NCI-H1930 (cell line): ENCODE data around the gene ZFHX3.

Experiments
- DNase-seq, 2 experiments: peaks; one replicate each; lab custom pipeline; 2025; lab: John Stamatoyannopoulos, UW

The ZFHX3 gene

DNA sequence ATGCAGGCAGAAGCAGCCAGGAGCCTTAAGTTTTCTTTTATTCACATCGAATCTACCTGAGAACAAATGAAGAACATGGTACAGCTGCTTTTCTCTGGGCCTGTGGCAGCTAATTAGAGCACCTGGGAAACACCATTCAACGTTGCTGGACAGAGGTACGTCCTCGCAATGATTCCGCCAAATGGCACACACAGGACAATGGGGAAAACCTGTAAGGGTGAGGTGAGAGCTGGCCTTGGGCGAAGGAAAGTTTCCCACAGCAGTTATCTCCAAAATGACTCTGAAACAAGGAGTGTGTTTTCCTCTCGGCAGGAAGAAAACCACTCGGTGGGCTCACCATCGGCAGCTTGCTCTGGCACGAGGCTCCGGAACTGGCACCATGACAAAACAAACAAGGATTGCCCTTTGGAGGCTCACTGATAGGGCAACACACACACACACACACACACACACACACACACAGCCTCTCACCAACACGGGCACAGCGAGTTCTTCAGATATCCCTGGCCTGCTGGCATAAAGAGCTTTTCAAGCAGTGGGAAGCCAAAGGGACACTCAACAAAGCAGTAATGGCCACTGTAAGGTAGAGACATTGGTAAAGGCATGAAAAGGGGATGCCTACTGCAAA lies 73.7 kb downstream of the ZFHX3 start:
- no peak for DNase-seq

DNA sequence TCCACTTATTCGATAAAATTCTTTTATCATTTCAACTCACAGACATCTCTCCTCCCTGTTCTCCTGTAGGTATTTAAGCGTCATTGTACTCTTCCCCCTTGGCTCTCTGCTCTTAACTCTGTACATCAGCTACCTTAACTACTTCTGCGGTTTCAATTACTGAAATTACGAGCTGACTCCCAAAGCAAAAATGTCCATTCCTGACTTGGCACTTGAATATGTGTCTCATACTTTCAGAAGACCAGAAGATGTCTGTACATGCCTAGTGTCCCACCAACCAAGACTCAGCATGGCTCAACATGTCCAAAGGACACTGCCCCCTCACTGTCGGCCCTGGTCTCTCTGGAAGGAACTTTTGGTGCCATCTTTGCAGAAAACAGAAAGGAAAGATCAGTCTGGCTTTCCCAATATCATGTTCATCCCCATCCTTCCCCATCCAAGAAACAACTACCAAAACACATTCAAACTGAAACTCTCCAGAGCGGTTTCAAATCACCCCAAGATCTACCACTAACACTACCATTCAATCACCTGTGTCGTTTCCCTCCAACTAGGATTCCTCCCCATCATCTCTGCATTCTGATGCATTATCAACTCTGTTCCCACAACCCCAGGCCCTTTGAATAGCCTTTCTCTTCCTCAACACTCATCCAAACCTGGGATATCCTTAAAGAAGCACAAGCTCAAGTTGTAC lies 74.9 kb downstream of the ZFHX3 start:
- DNase-seq, result no peak

DNA sequence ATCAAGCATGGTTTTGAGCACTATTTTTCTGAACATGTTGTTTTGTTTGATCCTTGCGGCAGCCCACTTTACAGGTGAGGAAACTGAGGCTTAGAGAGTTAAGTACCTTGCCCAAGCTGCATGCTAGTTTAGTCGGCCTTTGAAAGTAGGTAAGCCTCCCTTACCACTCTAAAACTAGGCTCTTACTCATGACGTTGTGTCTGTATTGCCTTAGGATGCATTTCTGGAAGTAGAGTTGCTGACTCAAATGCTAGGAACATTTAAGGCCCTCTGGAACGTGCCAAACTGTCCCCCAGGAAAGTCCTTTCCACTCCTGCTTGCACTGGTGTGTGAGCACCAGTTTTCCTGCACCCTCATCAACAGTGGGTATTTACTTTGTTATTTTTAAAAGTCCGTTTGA lies 76.6 kb downstream of the ZFHX3 start:
- no peak for DNase-seq

DNA sequence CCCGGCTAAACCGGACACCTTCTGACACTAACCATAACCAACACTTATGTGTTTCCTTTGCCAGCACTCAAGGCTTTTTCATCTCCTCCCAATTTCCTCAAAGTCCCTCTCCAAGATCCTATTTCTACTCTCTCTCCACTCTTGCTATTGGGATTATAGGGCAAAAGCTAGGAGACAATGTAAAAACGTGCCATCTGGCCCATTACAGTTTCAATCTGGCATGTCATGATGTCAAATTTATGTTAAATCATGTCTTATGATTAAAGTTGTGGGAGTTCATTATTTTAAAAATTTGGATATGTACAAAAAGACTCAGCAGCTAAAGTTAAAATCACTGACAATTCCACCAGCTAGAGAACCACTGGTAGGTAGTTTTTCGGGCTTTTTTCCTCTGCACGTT lies 77.3 kb downstream of the ZFHX3 start:
- no peak for DNase-seq

DNA sequence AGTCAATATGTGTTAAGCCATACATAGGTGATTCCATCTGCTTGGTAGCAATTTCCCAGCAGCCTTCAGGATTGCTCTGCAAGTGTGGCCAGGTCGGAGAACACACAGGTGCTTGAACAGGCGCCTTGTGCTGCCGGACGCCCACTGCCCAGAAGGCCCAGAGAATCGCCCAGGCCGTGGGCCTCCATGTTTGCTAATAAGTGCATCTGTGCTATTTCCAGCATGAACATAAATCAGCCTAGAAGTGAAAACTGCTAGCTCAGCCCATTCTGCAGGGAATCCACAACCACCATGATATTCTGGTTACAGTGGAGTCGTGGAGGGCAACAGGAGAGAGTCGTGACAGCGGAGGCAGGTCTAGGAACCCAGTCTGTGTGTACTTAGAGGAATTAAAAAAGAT lies 78.1 kb downstream of the ZFHX3 start:
- DNase-seq, result no peak

DNA sequence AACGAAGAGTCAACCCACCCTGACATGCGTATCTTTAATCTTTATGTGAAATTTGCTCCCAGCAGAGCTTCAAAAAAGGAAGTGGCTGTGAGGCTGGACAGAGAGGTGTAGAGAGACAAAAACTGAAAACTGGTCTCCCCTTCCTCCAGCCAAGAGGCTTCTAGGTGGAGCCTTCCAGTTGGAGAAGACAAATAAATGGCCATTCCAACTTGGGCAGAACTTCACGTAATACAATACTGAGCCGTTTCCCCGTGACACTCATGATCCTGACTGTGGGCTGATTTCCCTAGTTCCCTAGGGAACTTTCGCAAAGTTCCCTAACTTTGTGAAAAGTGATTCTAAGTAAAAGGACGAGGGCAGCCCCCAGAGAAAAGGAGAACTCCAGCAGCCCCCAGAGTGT lies 78.8 kb downstream of the ZFHX3 start:
- DNase-seq, result no peak

DNA sequence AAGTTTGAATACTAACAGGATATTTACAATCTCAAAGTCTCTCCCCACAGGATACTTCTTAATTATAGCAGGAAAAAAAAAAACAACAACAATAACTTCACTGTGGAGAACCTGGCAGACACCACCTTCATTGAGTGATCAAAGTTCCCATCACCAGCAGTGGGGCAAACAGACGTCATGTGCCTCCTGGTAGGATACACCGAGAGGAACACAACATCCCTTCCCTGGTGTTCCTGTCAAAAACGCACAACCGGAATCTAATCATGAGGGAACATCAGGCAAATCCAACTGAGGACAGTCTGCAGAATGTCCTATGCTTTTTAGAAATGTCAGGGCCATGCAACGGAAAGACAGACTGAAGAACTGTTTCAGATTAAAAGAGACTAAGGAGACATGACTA lies 80.0 kb downstream of the ZFHX3 start:
- no peak for DNase-seq

DNA sequence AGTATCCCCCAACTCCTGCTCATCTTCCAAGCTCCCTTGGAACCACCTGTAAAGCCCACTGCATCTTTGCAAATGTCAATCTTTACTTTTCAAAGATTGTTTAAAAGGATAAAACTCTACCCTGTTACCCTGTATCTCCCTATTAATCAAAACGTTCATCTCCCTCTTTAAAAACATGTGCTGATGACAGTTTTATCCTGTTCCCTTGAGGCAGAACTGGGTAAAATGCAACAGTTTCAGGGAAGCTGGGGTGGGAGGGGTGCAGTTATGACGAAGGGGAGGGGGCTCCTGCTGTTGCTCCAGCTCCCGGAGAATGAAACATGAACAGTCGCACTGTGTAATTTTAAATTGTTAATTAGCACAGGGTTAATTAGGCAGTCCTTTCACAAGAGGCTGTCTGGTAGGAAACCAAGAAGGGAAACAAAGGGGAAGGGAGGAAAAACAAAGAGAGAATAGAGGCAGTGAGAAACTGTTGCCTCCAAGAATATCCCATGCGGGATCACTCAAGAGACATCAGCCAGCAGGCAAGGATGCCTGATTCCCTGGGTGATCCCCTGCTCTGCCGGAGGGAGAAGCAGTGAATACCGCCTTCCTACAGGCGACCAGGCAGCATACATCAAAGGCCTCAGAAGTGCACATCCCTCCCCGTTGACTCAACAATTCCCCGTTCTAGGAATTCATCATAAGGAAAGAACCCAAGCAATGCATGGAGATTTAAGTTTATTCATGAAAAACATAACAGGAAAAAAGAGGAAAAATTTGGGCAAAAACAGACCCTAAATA lies 84.2 kb downstream of the ZFHX3 start:
- no peak for DNase-seq

DNA sequence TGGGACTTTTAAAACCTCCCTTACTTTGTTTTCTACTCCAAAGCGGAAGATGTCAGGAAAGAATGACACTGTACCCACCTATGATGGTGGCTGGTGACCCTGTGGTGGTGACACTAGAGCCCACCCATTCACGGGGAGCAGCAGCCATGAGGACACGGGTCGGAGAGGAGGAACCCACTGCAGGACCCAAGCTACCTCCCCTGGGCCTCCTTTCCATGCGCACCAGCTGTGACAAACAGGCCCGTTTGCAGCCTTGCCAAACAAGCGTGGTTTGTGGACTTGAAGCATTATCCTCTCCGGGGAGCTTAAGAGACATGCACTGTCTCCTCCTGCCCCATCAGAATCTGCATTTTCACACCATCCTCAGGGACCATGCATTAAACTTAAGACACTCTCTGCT lies 85.6 kb downstream of the ZFHX3 start:
- DNase-seq, result no peak

DNA sequence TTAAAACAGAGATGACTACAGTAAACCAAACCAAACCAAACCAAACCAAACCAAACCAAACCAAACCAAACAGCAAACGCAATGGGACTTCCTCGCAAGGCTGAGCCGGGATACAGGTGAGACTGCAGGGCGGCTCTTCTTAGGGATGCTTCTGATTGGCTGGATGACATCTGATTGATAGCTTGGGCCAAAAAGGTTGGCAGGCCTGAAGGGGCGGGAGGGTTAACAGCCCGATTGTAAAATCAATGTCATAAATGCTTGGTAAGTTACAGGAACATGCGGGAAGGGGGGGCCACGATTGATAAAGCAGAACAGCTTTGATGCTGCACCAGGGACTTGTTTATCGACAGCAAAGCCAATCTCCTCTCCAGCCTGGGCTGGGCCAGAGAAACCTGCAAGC lies 86.1 kb downstream of the ZFHX3 start:
- no peak for DNase-seq

DNA sequence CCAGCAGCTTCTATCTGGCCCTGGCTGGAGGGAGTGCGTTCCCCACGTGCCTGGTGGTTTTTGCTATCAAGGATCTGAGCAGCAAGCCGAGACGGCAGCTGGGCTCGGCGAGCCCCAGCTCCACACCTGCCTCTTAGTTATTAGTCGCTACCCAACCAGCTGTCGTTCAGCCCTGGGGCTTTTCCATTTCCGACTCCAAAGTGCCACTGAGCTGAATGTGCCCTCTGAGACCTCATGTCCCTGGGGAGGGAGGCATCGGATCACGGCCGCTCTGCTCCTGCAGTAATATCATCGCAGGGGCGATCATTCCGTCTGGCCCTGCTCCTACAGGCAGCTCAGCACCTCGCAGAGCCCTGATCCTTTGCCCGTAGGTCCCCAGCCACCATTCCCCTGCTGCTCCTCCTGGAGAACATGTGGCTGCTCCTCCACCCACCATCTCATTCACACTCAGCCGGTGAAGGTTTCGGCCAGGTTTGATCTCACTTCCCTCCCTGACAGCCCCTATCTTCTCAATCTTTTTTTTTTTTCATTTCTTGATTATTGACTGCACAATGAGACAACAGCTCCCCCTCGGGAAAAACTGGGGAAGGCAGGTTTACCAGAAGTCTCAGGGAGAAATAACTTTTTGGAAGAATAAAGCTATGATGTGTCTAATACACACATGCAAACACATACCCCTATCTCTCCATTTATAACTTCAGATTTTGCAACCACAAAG lies 86.7 kb downstream of the ZFHX3 start:
- DNase-seq, result no peak

DNA sequence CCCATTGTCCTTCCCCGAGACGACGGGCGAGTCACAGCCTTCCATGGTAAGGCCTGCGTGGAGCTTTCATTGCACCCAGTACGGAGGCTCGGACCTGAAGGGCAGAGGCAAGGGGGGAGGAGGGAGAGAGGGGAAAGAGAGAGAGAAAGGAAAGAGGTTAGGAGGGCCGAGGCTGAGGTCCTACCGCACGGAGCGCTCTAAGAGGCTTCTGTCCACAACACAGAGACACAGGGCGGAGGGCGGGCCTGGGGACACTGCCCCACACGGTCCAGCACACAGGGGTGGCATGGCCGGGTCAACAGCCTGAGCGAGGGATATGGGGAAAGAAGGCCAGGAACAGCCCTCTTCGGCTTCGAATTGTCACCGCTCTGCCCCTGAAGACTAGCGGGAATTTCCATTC lies 87.8 kb downstream of the ZFHX3 start:
- DNase-seq, result no peak

DNA sequence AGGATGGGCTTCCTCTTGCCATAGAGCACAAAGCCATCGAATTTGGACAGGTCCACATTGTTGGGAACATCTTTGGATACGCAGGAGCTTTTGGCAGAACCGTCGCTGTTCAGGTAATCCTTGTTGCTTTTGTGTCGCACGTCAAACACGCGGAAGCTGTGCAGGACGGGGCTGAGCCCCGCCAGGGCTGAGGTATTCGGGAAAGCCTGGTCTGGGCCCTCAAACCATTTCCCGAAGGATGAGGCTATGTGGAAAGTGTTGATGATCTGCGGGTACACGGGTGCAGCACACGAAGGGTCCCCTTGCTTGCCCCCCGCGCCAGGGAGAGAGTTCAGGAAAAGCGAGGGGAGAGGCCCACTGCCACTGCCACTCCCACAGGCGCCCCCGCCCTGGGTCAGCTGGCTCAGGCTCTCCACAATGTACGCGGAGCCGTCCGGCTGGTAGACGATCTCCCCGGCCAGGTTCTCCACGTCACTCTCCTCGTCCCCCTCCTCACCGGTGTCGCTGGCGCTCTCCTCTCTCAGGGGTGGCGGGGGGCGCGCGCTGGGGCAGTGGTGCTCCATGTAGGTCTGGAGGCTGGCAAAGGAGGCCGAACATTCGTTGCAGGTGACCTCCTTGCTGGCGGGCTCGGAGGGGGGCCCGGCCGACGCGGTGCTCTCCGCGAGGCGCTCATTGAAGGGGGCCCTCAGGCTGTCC lies 88.5 kb downstream of the ZFHX3 start:
- DNase-seq, result no peak

DNA sequence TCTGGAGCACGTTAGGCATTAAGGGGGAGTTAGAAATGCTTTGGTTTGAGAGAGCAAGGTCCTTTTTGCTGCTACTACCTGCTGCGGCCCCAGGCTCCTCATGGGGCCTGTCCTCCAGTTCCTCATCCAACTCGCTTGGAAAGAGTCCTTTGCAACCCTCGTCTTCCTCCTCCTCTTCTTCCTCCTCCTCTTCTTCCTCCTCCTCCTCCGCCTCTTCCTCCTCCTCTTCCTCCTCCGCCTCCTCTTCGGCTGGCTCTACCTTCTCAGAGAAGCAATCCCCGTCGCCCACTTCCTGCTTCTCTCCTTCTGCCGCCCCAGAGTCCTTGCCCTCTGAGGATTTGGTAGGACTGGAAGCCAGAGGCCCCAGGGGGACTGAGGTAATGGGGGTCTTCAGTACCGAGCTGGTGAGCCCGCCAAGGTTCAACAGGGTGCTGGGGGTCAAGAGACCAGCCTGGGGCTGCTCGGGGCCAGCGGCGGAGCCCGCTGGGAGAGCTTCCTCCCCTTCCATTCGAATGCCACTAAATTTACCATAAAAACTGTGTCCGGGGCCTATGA lies 89.3 kb downstream of the ZFHX3 start:
- DNase-seq, result no peak

DNA sequence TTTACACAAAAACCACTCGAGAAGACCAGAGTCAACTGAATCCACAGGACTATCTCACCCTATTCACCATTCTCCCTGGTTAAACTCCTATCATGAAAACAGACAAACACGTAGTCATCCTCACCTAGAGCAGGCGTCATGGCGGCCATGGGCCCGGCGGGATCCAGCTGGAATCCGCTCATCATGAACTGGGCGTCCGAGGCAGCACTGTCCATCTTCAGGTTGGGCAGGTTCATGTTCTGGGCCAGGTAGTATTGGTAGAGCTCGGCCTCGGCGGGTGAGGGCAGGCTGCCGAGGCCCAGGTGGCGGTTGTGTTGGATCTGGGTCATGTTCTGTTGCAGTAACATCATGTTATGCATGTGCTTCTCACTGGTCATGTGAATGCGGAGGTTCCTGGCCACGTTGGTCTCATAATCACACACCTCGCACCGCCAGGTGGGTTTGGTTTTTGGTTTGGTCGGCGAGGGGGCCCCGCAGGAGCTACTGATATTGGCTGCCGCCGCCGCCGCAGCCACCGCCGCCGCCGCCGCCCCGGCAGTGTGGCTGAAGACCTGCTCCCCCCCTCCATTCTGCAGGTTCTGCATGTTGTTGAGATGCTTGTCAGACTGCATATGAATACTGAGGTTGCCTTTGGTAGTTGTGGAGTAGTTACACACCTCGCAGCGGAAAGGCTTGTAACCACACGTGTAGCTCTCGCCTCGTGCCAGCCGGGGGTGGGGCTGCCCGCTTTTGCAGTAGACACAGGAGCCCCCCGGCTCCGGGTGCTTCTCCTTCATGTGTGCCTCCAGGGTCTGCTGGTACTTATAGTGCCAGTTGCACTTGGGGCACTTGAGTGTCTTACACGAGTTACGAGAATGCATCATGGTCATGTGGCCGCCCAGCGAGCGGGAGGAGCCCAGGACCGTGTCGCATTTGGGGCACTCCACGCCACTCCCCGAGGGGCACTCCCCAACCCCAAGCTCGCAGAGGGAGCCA lies 90.3 kb downstream of the ZFHX3 start:
- no peak for DNase-seq

DNA sequence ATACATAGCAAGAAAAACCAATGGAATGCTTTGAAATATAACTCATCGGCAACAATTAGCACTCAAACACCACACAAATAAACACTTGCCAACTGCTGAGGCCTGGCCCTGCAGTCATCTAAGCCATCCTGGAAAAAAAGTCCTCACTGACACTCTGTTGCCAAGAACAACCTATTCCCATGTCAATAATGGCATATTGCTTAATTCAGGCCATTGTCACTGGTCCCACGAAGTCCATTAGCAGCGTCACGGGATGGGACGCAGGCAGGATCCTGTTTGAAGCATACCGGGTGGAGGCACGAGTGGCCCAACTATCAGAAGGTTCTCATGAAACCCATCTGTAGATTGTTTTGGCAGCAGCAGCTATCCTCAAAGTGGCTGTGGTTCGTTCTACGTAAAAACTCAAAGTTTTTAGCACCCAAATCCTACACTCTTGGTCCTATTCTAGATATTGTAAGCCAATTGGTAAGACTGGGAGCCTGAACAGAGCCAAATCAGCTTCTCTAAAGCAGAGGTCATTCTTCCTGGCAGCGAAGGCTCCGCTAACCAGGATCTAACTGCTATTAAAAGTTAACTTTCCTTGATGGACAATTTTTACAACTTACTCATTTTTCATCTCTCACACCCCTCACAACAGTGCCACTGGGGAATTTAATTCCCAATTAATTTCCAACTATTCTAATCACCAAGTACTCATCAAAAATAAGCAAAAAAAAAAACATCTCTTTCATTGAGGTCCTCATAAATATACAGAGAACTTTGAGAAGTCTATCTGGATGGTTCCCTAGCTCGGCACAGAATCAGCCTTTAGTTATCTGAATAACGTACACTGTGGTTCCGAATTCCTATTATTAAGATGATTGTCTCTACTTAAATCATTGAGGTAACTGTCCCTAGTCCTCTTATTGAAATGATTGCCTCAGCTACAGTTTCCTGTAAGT lies 91.5 kb downstream of the ZFHX3 start:
- DNase-seq, result no peak

DNA sequence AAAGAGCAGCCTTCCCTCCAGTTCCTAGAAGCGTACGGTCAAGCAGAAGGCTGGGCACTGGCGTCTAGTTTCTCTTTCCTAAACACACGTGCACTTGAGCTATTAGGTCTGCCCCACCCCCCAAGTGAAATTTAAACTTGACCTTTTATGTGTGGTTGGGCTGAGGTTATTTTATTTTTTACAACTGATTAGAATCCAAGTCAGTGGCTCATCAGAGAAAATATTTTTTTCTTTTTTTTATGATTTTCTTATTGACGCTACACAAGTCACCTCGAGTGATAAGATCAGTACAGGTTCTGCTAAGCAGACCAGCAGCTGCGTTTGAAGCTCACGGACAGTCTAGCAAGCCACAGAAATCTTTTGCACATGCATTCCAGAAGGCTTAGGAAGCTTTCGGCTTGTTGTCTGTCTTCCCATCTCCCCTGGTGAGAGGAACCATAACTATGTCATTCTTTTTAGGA lies 95.1 kb downstream of the ZFHX3 start:
- no peak for DNase-seq

DNA sequence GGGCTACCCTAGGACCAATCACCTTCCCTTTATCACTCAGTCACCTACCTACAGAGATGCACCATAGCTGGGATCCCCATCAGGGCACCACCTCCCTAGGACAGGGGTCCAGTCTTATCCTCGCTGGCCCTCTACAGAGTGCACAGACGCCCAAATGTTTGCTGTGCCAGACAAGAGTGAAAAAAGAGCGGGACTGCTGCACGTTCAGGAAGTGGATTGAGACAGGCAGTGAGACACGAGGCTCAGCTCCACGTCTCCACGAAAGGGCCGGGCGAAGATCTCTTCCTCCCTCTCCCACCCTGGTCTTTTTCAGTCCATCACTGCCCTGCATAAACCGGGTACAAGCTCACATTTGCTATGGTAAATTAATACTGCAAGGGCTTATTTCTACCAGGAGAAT lies 95.5 kb downstream of the ZFHX3 start:
- no peak for DNase-seq

DNA sequence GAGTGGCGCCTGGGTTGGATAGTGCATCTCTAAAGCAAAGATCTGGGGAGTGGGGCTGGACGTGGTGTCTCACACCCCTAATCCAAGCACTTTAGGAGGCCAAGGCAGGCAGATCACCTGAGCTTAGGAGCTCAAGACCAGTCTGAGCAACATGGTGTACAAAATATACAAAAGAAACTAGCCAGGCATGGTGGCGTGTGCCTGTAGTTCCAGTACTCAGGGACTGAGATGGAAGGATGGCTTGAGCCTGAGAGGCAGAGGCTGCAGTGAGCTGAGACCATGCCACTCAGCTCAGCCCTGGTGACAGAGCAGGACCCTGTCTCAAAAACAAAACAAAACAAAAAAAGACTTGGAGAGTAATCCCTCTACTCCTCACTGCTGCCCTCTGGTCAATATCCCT lies 96.0 kb downstream of the ZFHX3 start:
- no peak for DNase-seq
